Activated CD8-positive, alpha-beta T cell treated with anti-CD3 and anti-CD28 coated beads for 36 hours (primary cell): ENCODE results near the gene EEF2K. TPM values are rescaled to one million over a fixed set of nuclear protein-coding genes. Genes with fewer than 3 reads are reported as not detected.

Experiments used
- ATAC-seq: fragments of 200-7000 bp; cut with Tn5 transposase; one replicate; pipeline ENCODE4 v1.10.0; 2021; ENCODE audit warnings: mild to moderate bottlenecking, moderate library complexity
- CTCF ChIA-PET: fragments of 350-600 bp; sonication (Branson Sonifier 250); formaldehyde crosslinking; loops from one replicate; lab custom pipeline; 2021; ENCODE audit warnings: antibody characterized with exemption; lab: Charles Lee
- POLR2A ChIA-PET: fragments of 350-600 bp; sonication (Branson Sonifier 250); formaldehyde crosslinking; loops from one replicate; lab custom pipeline; 2021; ENCODE audit warnings: antibody characterized with exemption; lab: Charles Lee
- DNase-seq: peaks from one replicate; pipeline ENCODE4 v3.0.0-alpha.2; 2020
- H3K27ac Mint-ChIP-seq: one replicate; pipeline ENCODE4 v1.8.0; 2021; ENCODE audit warnings: mild to moderate bottlenecking, mixed read lengths
- H3K27me3 Mint-ChIP-seq: one replicate; pipeline ENCODE4 v1.8.0; 2021; ENCODE audit warnings: mixed read lengths
- H3K36me3 Mint-ChIP-seq: one replicate; pipeline ENCODE4 v1.8.0; 2021; ENCODE audit warnings: low read depth, mixed read lengths
- H3K4me1 Mint-ChIP-seq: one replicate; pipeline ENCODE4 v1.8.0; 2021; ENCODE audit warnings: low read depth, mixed read lengths
- H3K4me3 Mint-ChIP-seq: one replicate; pipeline ENCODE4 v1.8.0; 2021; ENCODE audit warnings: mild to moderate bottlenecking, moderate library complexity, mixed read lengths
- H3K9me3 Mint-ChIP-seq: one replicate; pipeline ENCODE4 v1.8.0; 2021; ENCODE audit warnings: mixed read lengths
- CTCF ChIP-seq: fragments of 200-600 bp; IDR thresholded peaks from one replicate; pipeline ENCODE4 v1.8.0; 2022; ENCODE audit warnings: antibody characterized with exemption, mild to moderate bottlenecking
- intact Hi-C: fragments of 100-400 bp; cut with micrococcal nuclease; formaldehyde crosslinking; loops from one replicate; pipeline ENCODE4 v1.10.0; 2022
- total RNA-seq, 2 experiments: library from RNA; stranded (reverse); gene quantifications; one replicate each; pipeline ENCODE4 v1.2.3, GENCODE V29; 2021

Gene EEF2K
- total RNA-seq, 2 experiments from 2014 or later = 28.6 to 31.2 TPM

GRCh38 chr16:22337849-22338635, 132.0 kb downstream of the EEF2K start:
- TF ChIP-seq CTCF = no peak
- POLR2A ChIA-PET = interaction anchor here (0.6 to 2.5 kb wide), 5 partner anchors 13 to 114 kb away, joined by 4 to 11 read pairs (median 6); no protein-coding TSS in a partner anchor
- Mint-ChIP-seq H3K27me3 (no peaks in the 10 kb centered on the region), H3K27ac (peak overlapping the region; percentile 30), H3K36me3 (peaks cover 85% of the 10 kb centered on the region), H3K4me1 (peaks cover 20% of the 10 kb centered on the region), H3K9me3 (peaks cover 25% of the 10 kb centered on the region), H3K4me3 (no peak overlapping the region)
- CTCF ChIA-PET = interaction anchor here (1.0 to 3.0 kb wide), 5 partner anchors 14 to 38 kb away, joined by 3 to 13 read pairs (median 3); no protein-coding TSS in a partner anchor
- ATAC-seq (peak; percentile 73), DNase-seq (no peak)
- intact Hi-C loops = no loop called here

Other genes starting within 250 kb of the EEF2K start
- gene PDZD9, start 205.2 kb upstream of the EEF2K start, total RNA-seq = not detected
- gene MOSMO, start 198.2 kb upstream of the EEF2K start, total RNA-seq = 1 to 10 TPM; 5.4 to 7.0 TPM
- gene VWA3A, start 113.7 kb upstream of the EEF2K start, total RNA-seq = not detected
- gene SDR42E2, start 43.8 kb upstream of the EEF2K start, total RNA-seq = under 1 TPM in 1 of 2 experiments, not detected in 1; 0.14 TPM
- gene POLR3E, start 91.1 kb downstream of the EEF2K start, total RNA-seq = 10 to 100 TPM; 66.9 to 67.9 TPM
- 10 to 100 TPM; 34.7 to 37.6 TPM for gene CDR2, start 168.3 kb downstream of the EEF2K start, total RNA-seq